Liver (tissue), 3 donors: ENCODE results near the gene DRD1.

Source experiments
- CTCF ChIP-seq: fragments of 150-350 bp; IDR thresholded peaks from 2 replicates; pipeline ENCODE4 v1.5.1; 2017; ENCODE audit warnings: improper control_type of control experiment, low read depth, low read length; ENCODE audit not compliant: missing input control
- HNF4A ChIP-seq, 2 donors: conservative IDR thresholded peaks; 2 replicates each; pipeline ENCODE4 v1.6.1; 2016; ENCODE audit warnings: antibody characterized with exemption in 2 of 2, mild to moderate bottlenecking in 2 of 2
- MAX ChIP-seq: IDR thresholded peaks from 2 replicates; pipeline ENCODE4 v1.6.1; 2016; ENCODE audit warnings: antibody characterized with exemption
- SP1 ChIP-seq: IDR thresholded peaks from 2 replicates; pipeline ENCODE4 v1.6.1; 2018; ENCODE audit warnings: antibody characterized with exemption, mild to moderate bottlenecking
- TAF1 ChIP-seq: conservative IDR thresholded peaks from 2 replicates; pipeline ENCODE4 v1.6.1; 2016; ENCODE audit warnings: antibody characterized with exemption, mild to moderate bottlenecking
- YY1 ChIP-seq: IDR thresholded peaks from 2 replicates; pipeline ENCODE4 v1.6.1; 2016; ENCODE audit warnings: antibody characterized with exemption, mild to moderate bottlenecking
- ZBTB33 ChIP-seq: IDR thresholded peaks from 2 replicates; pipeline ENCODE4 v1.6.1; 2016; ENCODE audit warnings: antibody characterized with exemption
- donor health status: healthy.
- donor health status: healthy.

- TF ChIP-seq YY1 (no peak), CTCF (no peak), TAF1 (no peak), MAX (no peak), ZBTB33 (no peak), SP1 (no peak), HNF4A (conservative IDR thresholded peaks at IDR 0.05) (no peak)
These were observed 21.3 kb upstream of the DRD1 start for GRCh38 chr5:175465282-175465681.
